ENCODE measurements around the gene RIMS4.

GRCh38 chr20:44736170-44737021 is 74.0 kb downstream of the RIMS4 start:
- no peak for TF ChIP-seq EZH2 (IDR thresholded peaks at IDR 0.05)
- TF ChIP-seq POLR2AphosphoS5 (IDR thresholded peaks at IDR 0.05; ENCODE audit: borderline replicate concordance, low read depth, low read length) = no peak
- TF ChIP-seq FOXP2 (optimal IDR thresholded peaks at IDR 0.05; ENCODE audit: control extremely low read depth, extremely low read length, insufficient read depth) = no peak
